PC-9 (cell line): Measurements from ENCODE around the gene LOXL1.

Source experiments
- EZH2 ChIP-seq: fragments of 200-600 bp; sonication (generic); IDR thresholded peaks from 2 replicates; pipeline ENCODE4 v1.8.0; 2017; ENCODE audit warnings: antibody characterized with exemption, low read depth
- TF ChIP-seq, protein P1 (sequence below): fragments of 200-600 bp; sonication (generic); conservative IDR thresholded peaks from 2 replicates; pipeline ENCODE4 v1.6.1; 2017; ENCODE audit warnings: mixed run types, antibody characterized with exemption, mild to moderate bottlenecking, moderate library complexity

DNA sequence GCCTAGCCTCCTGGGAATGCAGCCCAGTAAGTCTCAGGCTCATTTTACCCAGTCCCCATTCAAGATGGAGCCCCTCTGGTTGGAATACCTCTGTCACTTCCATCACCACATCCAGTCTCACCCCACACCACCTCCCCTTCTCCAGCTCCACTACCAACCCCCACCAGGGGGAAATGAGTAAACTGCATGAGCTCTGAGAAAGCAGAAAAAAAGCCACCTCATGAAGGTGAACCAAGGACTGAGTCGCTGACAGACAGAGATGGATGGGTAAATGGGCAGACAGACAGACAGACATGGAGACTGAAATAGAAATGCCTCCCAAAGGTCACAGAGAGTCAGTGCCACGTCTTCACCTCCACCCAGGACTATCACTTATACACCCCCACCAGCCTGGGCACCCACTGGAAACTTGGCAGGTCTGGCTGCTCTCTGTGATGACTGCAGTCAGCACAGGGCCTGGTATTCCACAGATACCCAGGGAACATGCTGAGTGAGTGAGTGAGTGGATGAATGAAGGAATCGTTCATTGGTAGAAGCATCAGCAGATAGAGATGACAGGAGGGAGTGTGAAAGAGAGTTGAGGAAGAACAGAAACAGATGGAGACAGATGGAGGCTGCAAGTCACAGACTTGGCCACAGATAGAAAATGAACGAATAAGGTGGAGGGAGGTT is 4.9 kb upstream of the LOXL1 start:
- TF ChIP-seq EZH2, result no peak
- TF ChIP-seq, protein P1, sequence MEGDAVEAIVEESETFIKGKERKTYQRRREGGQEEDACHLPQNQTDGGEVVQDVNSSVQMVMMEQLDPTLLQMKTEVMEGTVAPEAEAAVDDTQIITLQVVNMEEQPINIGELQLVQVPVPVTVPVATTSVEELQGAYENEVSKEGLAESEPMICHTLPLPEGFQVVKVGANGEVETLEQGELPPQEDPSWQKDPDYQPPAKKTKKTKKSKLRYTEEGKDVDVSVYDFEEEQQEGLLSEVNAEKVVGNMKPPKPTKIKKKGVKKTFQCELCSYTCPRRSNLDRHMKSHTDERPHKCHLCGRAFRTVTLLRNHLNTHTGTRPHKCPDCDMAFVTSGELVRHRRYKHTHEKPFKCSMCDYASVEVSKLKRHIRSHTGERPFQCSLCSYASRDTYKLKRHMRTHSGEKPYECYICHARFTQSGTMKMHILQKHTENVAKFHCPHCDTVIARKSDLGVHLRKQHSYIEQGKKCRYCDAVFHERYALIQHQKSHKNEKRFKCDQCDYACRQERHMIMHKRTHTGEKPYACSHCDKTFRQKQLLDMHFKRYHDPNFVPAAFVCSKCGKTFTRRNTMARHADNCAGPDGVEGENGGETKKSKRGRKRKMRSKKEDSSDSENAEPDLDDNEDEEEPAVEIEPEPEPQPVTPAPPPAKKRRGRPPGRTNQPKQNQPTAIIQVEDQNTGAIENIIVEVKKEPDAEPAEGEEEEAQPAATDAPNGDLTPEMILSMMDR, result no peak
